Uterus (tissue), 2 donors: Measurements from ENCODE around the gene MTNR1A.

Experiments
- CTCF ChIP-seq, 4 experiments: fragments of 200-600 bp in 2 of 4; fragments of 450-650 bp in 2 of 4; sonication (generic) in 2 of 4; IDR thresholded peaks; one replicate each; pipeline ENCODE4 v1.5.1; 2016 to 2019; ENCODE audit warnings: antibody characterized with exemption in 4 of 4, mild to moderate bottlenecking in 2 of 4, moderate library complexity in 1 of 4
- POLR2A ChIP-seq, 2 donors: fragments of 450-650 bp; IDR thresholded peaks; one replicate each; pipeline ENCODE4 v1.6.1; 2016; ENCODE audit warnings: antibody characterized with exemption in 2 of 2, mild to moderate bottlenecking in 1 of 2, moderate library complexity in 1 of 2

- TF ChIP-seq POLR2A (IDR thresholded peaks at IDR 0.05), result no peak
- no peak for TF ChIP-seq CTCF (IDR thresholded peaks at IDR 0.05)
Observed at GRCh38 chr4:186581421-186581820, 26.1 kb upstream of the MTNR1A start.
